ENCODE data around the gene DPYSL5. TPM values are rescaled to one million over a fixed set of nuclear protein-coding genes. Genes with fewer than 3 reads are reported as not detected.

DPYSL5 gene
- total RNA-seq, 2 donors from 2014 or later: not detected

- intact Hi-C loops (cut with DNase I): no loop called here
- no peak for DNase-seq (ENCODE audit: low spot score)
Observed at GRCh38 chr2:26892922-26893524, 45.1 kb downstream of the DPYSL5 start.

- no peak for DNase-seq (ENCODE audit: low spot score)
- intact Hi-C loops (cut with DNase I): no loop called here
Observed at GRCh38 chr2:26894136-26894535, 46.2 kb downstream of the DPYSL5 start.

- intact Hi-C loops (cut with DNase I): no loop called here
- DNase-seq (ENCODE audit: low spot score): no peak
Observed at GRCh38 chr2:26897807-26898479, 50.0 kb downstream of the DPYSL5 start.

- intact Hi-C loops (cut with DNase I): no loop called here
Observed at GRCh38 chr2:26898480-26899078, 50.6 kb downstream of the DPYSL5 start.

GRCh38 chr2:26899500-26900164 lies 51.7 kb downstream of the DPYSL5 start:
- intact Hi-C loops (cut with DNase I): no loop called here
- DNase-seq (ENCODE audit: low spot score): no peak

More at GRCh38 chr2:26898480-26899078, 50.6 kb downstream of the DPYSL5 start:
- DNase-seq (ENCODE audit: low spot score): no peak

GRCh38 chr2:26900831-26901321 lies 52.9 kb downstream of the DPYSL5 start:
- DNase-seq (ENCODE audit: low spot score): no peak
- intact Hi-C loops (cut with DNase I): no loop called here

- no peak for DNase-seq (ENCODE audit: low spot score)
- intact Hi-C loops (cut with DNase I): no loop called here
Observed at GRCh38 chr2:26901326-26902183, 53.6 kb downstream of the DPYSL5 start.

- intact Hi-C loops (cut with DNase I): no loop called here
- DNase-seq (ENCODE audit: low spot score): no peak
Observed at GRCh38 chr2:26903676-26904075, 55.7 kb downstream of the DPYSL5 start.

- DNase-seq (ENCODE audit: low spot score): no peak
- intact Hi-C loops (cut with DNase I): no loop called here
Observed at GRCh38 chr2:26904839-26905238, 56.9 kb downstream of the DPYSL5 start.

GRCh38 chr2:26905341-26906198 lies 57.6 kb downstream of the DPYSL5 start:
- DNase-seq (ENCODE audit: low spot score): no peak
- intact Hi-C loops (cut with DNase I): no loop called here

- no peak for DNase-seq (ENCODE audit: low spot score)
- intact Hi-C loops (cut with DNase I): no loop called here
Observed at GRCh38 chr2:26907416-26907815, 59.5 kb downstream of the DPYSL5 start.

- DNase-seq (ENCODE audit: low spot score): no peak
- intact Hi-C loops (cut with DNase I): no loop called here
Observed at GRCh38 chr2:26910176-26910575, 62.2 kb downstream of the DPYSL5 start.

GRCh38 chr2:26911911-26912861 lies 64.3 kb downstream of the DPYSL5 start:
- intact Hi-C loops (cut with DNase I): no loop called here
- DNase-seq (ENCODE audit: low spot score): peak; percentile 60

- no peak for DNase-seq (ENCODE audit: low spot score)
- intact Hi-C loops (cut with DNase I): no loop called here
Observed at GRCh38 chr2:26913606-26913998, 65.7 kb downstream of the DPYSL5 start.

GRCh38 chr2:26913999-26914658 lies 66.2 kb downstream of the DPYSL5 start:
- intact Hi-C loops (cut with DNase I): no loop called here
- DNase-seq (ENCODE audit: low spot score): peak; percentile 68

- no peak for DNase-seq (ENCODE audit: low spot score)
- intact Hi-C loops (cut with DNase I): no loop called here
Observed at GRCh38 chr2:26914659-26915310, 66.9 kb downstream of the DPYSL5 start.

Data from posterior vena cava (tissue), 2 donors.